Retinal pigment epithelial cell (primary cell): ENCODE data around the gene TLCD2.
A peak's percentile ranks its signal among the peaks of the same experiment; 100 is the strongest.
"Not testable (repeated sequence)": the region's sequence is repeated elsewhere in the genome, so short reads cannot be mapped to it uniquely, and the experiment has no call there.

ENCODE experiments used
- DNase-seq: peaks from one replicate; pipeline ENCODE4 v3.0.0-alpha.2; 2010; ENCODE audit warnings: low read depth
- H3K4me3 ChIP-seq: 2 replicates; pipeline ENCODE4 v1.5.1; 2011; ENCODE audit warnings: mild to moderate bottlenecking, low read length, control low read depth, moderate library complexity
- TF ChIP-seq, protein P1 (sequence below): conservative IDR thresholded peaks from 2 replicates; pipeline ENCODE4 v1.5.1; 2011; ENCODE audit warnings: low read depth, low read length, control low read depth, inconsistent platforms

The TLCD2 gene

DNA sequence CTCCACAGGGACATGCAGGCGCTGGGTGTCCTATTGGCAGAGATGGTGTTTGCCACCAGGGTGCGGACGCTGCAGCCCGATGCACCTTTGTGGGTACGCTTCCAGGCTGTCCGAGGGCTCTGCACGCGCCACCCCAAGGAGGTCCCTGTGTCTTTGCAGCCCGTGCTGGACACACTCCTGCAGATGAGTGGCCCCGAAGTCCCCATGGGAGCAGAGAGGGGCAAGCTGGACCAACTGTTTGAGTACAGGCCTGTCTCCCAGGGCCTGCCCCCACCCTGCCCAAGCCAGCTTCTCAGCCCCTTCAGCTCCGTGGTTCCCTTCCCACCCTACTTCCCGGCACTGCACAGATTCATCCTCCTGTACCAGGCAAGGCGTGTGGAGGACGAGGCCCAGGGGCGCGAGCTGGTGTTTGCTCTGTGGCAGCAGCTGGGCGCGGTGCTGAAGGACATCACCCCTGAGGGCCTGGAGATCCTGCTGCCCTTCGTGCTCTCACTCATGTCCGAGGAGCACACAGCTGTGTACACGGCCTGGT, 17.1 kb upstream of the TLCD2 start:
- TF ChIP-seq, protein P1, sequence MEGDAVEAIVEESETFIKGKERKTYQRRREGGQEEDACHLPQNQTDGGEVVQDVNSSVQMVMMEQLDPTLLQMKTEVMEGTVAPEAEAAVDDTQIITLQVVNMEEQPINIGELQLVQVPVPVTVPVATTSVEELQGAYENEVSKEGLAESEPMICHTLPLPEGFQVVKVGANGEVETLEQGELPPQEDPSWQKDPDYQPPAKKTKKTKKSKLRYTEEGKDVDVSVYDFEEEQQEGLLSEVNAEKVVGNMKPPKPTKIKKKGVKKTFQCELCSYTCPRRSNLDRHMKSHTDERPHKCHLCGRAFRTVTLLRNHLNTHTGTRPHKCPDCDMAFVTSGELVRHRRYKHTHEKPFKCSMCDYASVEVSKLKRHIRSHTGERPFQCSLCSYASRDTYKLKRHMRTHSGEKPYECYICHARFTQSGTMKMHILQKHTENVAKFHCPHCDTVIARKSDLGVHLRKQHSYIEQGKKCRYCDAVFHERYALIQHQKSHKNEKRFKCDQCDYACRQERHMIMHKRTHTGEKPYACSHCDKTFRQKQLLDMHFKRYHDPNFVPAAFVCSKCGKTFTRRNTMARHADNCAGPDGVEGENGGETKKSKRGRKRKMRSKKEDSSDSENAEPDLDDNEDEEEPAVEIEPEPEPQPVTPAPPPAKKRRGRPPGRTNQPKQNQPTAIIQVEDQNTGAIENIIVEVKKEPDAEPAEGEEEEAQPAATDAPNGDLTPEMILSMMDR, result no peak

DNA sequence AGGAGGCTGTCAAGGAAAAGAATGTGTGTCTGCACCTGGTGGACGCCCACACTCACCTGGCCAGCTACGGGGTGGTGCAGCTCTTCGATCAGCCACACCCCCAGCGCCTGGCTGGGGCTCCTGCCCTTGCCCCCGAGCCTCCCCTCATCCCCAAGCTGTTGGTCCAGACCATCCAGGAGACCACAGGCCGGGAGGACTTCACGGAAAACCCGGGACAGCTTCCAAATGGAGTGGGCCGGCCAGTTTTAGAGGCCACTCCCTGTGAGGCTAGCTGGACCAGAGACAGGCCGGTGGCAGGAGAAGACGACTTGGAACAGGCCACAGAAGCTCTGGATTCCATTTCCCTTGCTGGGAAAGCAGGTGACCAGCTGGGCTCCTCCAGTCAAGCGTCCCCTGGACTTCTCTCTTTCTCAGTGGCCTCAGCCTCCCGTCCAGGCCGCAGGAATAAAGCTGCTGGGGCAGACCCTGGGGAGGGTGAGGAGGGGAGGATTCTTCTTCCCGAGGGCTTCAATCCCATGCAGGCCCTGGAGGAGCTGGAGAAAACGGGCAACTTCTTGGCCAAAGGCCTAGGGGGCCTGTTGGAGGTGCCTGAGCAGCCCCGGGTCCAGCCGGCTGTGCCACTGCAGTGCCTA, 16.6 kb upstream of the TLCD2 start:
- no peak for DNase-seq
- TF ChIP-seq, protein P1, result no peak
- no peak overlapping the region for H3K4me3 ChIP-seq

More for the DNA sequence above, 17.1 kb upstream of the TLCD2 start:
- no peak overlapping the region for H3K4me3 ChIP-seq
- DNase-seq, result no peak

DNA sequence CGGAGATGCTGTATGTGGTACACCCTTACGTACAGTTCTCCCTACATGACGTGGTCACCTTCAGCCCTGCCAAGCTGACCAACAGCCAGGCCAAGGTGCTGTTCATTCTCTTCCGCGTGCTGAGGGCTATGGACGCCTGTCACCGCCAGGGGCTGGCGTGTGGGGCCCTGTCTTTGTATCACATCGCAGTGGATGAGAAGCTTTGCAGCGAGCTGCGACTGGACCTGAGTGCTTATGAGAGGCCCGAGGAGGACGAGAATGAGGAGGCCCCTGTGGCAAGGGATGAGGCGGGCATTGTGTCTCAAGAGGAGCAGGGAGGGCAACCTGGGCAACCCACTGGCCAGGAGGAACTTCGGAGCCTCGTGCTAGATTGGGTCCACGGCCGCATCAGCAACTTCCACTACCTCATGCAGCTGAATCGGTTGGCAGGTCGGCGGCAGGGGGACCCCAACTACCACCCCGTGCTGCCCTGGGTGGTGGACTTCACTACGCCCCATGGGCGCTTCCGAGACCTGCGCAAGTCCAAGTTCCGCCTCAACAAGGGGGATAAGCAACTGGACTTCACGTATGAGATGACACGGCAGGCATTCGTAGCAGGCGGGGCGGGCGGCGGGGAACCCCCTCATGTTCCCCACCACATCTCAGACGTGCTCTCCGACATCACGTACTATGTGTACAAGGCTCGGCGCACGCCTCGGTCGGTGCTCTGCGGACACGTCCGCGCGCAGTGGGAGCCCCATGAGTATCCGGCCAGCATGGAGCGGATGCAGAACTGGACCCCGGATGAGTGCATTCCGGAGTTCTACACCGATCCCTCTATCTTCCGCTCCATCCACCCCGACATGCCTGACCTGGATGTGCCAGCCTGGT, 15.7 kb upstream of the TLCD2 start:
- H3K4me3 ChIP-seq, result no peak overlapping the region
- TF ChIP-seq, protein P1, result no peak

DNA sequence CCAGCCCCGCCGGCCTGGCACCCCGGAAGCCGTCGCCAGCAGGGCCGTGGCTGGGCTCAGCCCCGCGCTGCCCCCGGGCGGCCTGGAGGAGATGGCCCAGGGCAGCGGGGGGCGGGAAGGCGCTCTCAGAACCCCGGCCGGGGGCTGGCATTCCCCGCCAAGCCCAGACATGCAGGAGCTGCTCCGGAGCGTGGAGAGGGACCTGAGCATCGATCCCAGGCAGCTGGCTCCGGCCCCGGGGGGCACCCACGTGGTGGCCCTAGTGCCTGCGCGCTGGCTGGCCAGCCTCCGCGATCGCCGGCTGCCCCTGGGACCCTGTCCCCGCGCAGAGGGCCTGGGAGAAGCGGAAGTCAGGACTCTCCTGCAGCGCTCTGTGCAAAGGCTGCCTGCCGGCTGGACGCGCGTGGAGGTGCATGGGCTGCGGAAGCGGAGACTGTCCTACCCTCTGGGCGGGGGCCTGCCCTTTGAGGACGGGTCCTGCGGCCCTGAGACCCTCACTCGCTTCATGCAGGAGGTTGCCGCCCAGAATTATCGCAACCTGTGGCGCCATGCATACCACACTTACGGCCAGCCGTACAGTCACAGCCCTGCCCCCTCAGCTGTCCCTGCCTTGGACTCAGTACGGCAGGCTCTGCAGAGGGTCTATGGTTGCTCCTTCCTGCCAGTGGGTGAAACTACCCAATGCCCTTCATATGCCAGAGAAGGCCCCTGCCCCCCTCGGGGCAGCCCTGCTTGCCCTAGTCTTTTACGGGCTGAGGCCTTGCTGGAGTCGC, 14.9 kb upstream of the TLCD2 start:
- no peak for DNase-seq
- H3K4me3 ChIP-seq, result peak overlapping the region; percentile 41
- TF ChIP-seq, protein P1, result no peak

More for the DNA sequence above, 15.7 kb upstream of the TLCD2 start:
- DNase-seq, result no peak

DNA sequence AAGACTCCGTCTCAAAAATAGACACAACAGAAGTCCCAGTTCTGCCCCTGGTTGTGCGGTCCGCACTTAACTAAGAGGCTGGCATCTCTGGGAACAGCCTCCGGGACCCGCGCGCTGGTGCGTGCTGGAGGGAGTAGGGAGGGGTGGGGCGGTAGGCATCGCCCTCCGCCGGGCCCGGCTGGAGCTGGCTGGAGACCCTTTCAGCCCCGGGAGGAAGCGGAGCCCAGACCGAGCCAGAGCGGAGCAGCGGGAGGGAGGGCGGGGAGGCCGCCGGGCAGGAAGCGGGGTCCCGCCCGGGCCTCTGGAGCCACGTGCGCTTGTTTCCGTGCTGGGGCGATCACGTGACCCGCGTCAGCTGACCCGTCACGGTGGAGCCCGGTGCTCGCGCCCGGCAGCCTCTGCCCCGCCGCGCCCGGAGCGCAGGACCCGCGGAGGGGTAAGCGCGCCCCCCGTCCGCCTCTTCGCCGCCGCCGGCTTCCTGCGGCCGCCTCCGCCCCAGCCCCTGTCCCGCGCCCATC, 14.2 kb upstream of the TLCD2 start, which contains the start of gene WDR81:
WDR81 (plus strand) TSS at position 354 of the 518 bp plus-strand sequence. CDS start 256 bp downstream, outside the sequence.
- no peak for DNase-seq
- TF ChIP-seq, protein P1, result no peak
- peak within 1 kb of the TSS; percentile 44 for H3K4me3 ChIP-seq

DNA sequence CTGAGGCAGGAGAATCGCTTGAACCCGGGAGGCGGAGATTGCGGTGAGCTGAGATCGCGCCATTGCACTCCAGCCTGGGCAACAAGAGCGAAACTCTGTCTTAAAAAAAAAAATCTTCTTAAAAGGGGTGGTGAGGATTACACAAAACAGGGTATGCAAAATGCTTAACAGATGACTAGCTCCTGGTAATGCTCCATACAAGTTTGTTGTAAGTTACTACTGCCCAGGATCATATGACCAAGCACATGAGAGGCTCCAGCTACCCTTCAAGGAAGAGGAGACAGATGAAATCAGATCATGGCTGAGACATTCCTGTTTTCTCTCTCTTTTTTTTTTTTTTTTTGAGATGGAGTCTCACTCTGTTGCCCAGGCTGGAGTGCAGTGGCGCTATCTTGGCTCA, 11.8 kb upstream of the TLCD2 start:
- H3K4me3 ChIP-seq, DNase-seq: not testable (repeated sequence)

DNA sequence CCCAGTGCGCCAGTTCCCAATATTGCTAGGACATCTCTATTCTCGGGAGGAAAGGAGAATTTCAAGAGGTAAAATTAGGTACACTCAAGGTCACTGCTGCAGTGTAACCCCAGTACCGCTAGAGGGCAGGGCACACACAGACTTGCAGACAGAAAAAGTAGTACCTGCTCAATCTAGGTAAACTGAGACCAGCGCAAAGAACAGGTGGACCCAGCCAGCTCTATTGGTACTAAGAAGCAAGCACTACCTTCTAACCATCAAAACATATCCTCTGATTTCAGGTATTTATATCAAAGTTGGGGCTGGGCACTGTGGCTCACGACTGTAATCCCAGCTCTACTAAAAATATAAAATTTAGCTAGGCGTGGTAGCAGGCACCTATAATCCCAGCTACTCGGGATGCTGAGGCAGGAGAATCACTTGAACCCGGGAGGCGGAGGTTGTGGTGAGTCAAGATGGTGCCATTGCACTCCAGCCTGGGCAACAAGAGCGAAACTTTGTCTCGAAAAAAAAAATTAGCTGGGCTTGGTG, 10.7 kb upstream of the TLCD2 start:
- DNase-seq, result no peak
- no peak overlapping the region for H3K4me3 ChIP-seq
- TF ChIP-seq, protein P1, result peak; percentile 99
